ENCODE measurements around the gene SLC36A2. TPM values are rescaled to one million over a fixed set of nuclear protein-coding genes. Genes with fewer than 3 reads are reported as not detected.

SLC36A2 gene
- total RNA-seq, 2 donors from 2014 or later, result not detected

DNA sequence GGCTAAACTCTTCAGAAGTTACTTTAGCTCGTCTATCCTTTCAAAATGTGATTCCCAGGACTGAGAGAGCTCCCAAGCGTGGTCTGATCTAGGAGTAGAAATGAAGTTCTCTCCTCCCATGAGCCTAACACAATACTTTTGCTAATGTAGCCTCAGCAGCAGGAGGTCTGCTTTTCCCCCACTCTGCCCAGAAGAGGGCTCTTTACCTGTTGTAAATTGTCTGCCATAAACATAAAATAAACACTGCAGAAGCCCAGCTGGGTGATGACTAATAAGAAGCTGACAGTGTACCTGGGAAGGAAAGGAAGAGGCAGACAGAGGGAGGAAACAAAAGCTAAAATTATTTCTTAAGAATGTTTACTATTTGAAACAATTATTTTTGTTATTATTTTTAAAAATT is 59.2 kb downstream of the SLC36A2 start:
- ATAC-seq, result no peak
- no peaks in the 10 kb centered on the region for H3K4me1 Mint-ChIP-seq (ENCODE audit: low read depth in 2 of 2)

DNA sequence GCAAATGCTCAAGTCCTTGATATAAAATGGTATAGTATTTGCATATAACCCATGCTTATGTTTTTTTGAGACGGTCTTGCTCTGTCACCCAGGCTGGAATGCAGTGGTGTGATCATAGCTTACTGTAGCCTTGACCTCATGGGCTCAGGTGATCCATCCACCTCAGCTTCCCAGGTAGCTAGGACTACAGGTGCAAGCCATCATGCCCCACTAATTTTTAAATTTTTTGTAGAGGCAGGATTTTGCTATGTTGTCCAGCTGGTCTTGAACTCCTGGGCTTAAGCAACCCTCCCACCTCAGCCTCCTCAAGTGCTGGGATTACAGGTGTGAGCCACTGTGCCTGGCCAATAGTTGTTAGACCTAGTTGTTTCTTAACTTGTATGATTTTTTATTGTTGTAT is 61.1 kb downstream of the SLC36A2 start:
- peaks cover 10 to 18% of the 10 kb centered on the region in 2 donors for H3K27me3 Mint-ChIP-seq
- no peaks in the 10 kb centered on the region for H3K9me3 Mint-ChIP-seq
- no peaks in the 10 kb centered on the region for H3K36me3 Mint-ChIP-seq
- H3K27ac Mint-ChIP-seq, result no peak overlapping the region
- H3K4me1 Mint-ChIP-seq (ENCODE audit: low read depth in 2 of 2), result no peaks in the 10 kb centered on the region
- H3K4me3 Mint-ChIP-seq, result no peak overlapping the region
- no peak for ATAC-seq
- no peak for DNase-seq (ENCODE audit: low spot score)

More for the DNA sequence above, 59.2 kb downstream of the SLC36A2 start:
- Mint-ChIP-seq H3K36me3 (no peaks in the 10 kb centered on the region), H3K9me3 (no peaks in the 10 kb centered on the region), H3K27me3 (peaks cover 8 to 18% of the 10 kb centered on the region in 2 donors), H3K4me3 (no peak overlapping the region), H3K27ac (no peak overlapping the region)
- no peak for DNase-seq (ENCODE audit: low spot score)

DNA sequence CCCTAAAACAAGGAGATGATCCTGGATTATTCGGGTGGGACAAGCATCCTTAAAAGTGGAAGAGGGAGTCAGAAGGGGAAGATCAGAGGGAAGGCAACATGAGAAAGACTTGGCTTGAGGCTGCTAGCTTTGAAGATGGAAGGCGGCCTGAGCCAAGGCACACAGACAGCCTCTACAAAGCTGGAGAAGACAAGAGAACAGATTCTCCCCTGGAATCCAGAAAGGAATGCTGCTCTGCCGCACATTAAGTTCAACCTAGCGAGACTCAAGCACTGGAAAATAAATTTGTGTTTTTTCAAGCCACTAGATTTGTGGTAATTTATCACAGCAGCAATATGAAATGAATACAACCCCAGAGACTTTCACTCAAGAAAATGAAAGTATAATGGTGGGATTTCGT is 61.7 kb downstream of the SLC36A2 start:
- no peak overlapping the region for H3K27ac Mint-ChIP-seq
- no peak for ATAC-seq
- H3K27me3 Mint-ChIP-seq, result peaks cover 10 to 18% of the 10 kb centered on the region in 2 donors

DNA sequence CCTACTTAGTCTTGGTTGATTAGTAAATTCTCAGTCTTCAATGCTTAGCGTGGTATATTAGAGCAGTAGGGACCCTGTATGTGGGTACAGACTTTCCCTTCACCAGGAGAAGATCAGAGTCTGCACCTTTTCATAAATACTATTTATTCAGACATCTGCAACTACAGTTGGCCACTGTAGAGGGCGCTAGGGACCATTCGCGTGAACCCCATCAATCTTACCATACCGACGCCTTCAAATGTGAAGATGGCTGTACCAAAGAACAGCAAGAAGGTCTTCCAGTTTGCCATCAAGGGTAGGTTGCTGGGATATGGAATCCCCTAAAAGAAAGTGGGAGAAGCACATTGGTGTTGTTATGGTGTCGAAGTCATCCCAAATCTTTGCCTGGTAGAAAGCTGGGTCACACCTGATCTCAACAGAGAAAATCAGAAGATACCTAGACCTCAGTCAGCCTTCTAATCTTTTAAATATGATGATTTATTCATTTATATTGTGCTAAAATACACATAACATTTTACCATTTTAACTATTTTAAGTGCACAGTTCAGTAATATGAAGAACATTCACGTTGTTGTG is 62.9 kb downstream of the SLC36A2 start:
- Mint-ChIP-seq H3K27ac (no peak overlapping the region), H3K4me3 (no peak overlapping the region), H3K4me1 (ENCODE audit: low read depth in 2 of 2) (no peaks in the 10 kb centered on the region), H3K36me3 (no peaks in the 10 kb centered on the region), H3K27me3 (peaks cover 12 to 18% of the 10 kb centered on the region in 2 donors), H3K9me3 (no peaks in the 10 kb centered on the region)
- ATAC-seq (no peak), DNase-seq (ENCODE audit: low spot score) (no peak)

More for the DNA sequence above, 61.7 kb downstream of the SLC36A2 start:
- Mint-ChIP-seq H3K36me3 (no peaks in the 10 kb centered on the region), H3K4me1 (ENCODE audit: low read depth in 2 of 2) (no peaks in the 10 kb centered on the region), H3K4me3 (no peak overlapping the region), H3K9me3 (no peaks in the 10 kb centered on the region)
- no peak for DNase-seq (ENCODE audit: low spot score)

DNA sequence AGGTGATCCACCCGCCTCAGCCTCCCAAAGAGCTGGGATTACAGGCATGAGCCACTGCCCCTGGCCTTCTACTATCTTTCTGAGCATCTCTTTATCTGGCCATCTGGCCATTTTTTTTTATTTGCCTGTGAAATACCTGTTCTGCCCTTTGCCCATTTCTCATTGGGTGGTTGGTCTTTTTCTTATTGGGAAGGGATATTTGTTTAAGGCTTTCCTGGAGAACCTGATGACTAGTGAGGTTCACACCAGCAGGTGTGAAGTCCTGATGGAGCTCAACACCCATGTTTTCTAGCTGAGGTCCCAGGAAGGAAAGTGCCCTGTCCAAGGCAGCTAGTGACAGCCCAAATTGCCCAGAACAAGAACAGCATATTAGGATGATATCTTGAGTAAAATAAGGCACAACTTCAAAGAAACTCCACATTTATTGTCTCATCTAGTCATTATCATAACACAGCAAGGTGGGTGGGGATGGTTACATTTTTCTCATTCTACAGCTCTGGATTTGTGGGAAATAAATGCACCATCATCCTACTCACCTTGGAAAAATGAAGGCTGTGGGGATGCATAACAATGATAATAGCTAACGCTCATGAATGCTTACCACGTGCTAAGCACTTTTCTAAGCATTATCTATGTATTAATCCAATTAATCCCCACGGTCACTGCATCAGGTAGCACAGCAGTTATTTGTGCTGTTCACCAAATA is 64.1 kb downstream of the SLC36A2 start:
- Mint-ChIP-seq H3K27me3 (peaks cover 12 to 18% of the 10 kb centered on the region in 2 donors), H3K36me3 (no peaks in the 10 kb centered on the region), H3K27ac (no peak overlapping the region), H3K4me1 (ENCODE audit: low read depth in 2 of 2) (no peaks in the 10 kb centered on the region), H3K4me3 (no peak overlapping the region), H3K9me3 (no peaks in the 10 kb centered on the region)
- ATAC-seq (no peak), DNase-seq (ENCODE audit: low spot score) (no peak)

DNA sequence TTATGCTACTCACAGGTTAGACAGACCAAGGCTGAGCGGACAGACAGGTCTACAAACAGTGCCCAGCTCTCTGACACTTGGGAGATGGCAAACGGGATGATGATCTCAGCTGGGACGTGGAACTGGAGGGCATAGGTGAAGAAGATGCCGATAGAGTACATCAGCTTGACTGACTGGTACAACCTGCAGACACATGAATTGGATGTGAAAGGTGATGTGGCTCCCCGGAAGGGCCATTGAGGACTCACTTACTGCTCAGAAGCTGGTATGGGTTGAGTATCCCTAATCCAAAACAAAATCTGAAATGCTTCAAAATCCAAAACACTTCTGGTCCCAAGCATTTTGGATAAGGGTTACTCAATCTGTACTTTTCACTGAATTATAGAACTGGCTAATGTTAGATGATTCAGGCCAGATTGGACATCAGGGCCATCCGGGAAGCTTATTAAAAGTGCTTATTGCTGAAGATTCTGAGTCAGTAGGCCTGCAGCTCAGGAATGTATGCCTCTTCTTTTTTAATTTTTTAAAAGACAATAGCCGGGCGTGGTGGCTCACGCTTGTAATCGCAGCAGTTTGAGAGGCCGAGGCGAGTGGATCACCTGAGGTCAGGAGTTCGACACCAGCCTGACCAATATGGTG is 66.2 kb downstream of the SLC36A2 start:
- DNase-seq (ENCODE audit: low spot score), result no peak
- Mint-ChIP-seq H3K27ac (no peak overlapping the region), H3K4me3 (no peak overlapping the region), H3K9me3 (no peaks in the 10 kb centered on the region), H3K36me3 (no peaks in the 10 kb centered on the region), H3K4me1 (ENCODE audit: low read depth in 2 of 2) (no peaks in the 10 kb centered on the region), H3K27me3 (peaks cover 9 to 18% of the 10 kb centered on the region in 2 donors)
- no peak for ATAC-seq

DNA sequence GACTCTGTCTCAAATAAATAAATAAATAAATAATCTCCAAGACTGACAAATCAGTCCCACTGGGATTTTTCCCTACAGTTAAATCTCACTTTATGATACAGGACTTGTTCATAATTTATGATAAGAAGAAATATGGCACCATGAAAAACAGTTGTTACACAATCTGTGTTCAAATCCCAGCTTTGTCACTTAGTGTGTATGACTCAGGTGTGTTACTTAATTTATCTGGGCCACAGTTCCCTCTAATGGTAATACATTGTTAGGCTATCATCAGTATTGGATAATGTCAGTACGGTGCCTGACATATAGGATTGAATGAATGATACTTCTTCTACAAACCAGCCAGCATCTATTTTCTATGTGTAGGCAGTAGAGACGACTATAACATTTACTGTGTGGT is 66.9 kb downstream of the SLC36A2 start:
- DNase-seq (ENCODE audit: low spot score), result no peak
- Mint-ChIP-seq H3K27ac (no peak overlapping the region), H3K4me3 (no peak overlapping the region), H3K36me3 (no peaks in the 10 kb centered on the region), H3K27me3 (peaks cover 8 to 14% of the 10 kb centered on the region in 2 donors), H3K9me3 (no peaks in the 10 kb centered on the region), H3K4me1 (ENCODE audit: low read depth in 2 of 2) (no peaks in the 10 kb centered on the region)
- no peak for ATAC-seq

DNA sequence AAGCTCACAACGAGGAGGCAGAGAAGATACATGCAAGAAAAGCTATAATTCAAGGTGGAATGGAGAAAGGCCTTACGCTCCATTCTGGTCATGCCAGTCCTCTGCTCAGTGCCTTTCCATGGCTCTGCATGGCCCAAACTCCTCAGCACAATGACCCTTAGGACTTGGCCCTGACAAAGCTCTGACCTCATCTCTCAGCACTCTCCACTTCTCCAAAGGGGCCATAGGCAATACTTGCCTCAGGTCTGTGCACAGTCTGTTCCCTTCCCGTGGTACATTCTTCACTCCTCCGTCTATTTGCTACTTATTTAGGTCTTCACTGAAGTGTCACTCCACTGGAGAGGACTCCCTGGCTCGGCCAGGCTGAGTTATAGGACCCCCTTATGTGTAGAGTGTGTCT is 68.5 kb downstream of the SLC36A2 start:
- no peaks in the 10 kb centered on the region for H3K9me3 Mint-ChIP-seq

DNA sequence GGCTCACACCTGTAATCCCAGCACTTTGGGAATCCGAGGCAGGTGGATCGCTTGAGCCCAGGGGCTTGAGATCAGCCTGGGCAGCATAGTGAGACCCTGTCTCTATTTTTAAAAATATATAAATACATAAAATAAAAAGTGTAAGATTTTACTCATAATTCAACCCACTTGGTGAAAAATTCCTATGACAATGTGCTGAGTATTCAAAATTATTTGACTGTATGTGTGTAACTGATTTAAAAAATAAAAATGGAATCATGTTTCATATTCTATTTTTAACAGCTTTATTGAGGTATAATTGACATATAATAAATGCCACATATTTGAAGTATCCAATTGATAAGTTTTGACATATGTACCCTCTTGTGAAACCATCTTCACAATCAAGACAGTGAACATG is 71.6 kb downstream of the SLC36A2 start:
- ATAC-seq (no peak), DNase-seq (ENCODE audit: low spot score) (no peak)
- Mint-ChIP-seq H3K4me3 (no peak overlapping the region), H3K36me3 (no peaks in the 10 kb centered on the region), H3K4me1 (ENCODE audit: low read depth in 2 of 2) (no peaks in the 10 kb centered on the region), H3K9me3 (no peaks in the 10 kb centered on the region), H3K27ac (no peak overlapping the region), H3K27me3 (peaks cover 0 to 4% of the 10 kb centered on the region in 2 donors)

More for the DNA sequence above, 68.5 kb downstream of the SLC36A2 start:
- Mint-ChIP-seq H3K4me3 (no peak overlapping the region), H3K36me3 (no peaks in the 10 kb centered on the region), H3K4me1 (ENCODE audit: low read depth in 2 of 2) (no peaks in the 10 kb centered on the region), H3K27ac (no peak overlapping the region), H3K27me3 (peaks cover 0 to 6% of the 10 kb centered on the region in 2 donors)
- ATAC-seq (no peak), DNase-seq (ENCODE audit: low spot score) (no peak)

DNA sequence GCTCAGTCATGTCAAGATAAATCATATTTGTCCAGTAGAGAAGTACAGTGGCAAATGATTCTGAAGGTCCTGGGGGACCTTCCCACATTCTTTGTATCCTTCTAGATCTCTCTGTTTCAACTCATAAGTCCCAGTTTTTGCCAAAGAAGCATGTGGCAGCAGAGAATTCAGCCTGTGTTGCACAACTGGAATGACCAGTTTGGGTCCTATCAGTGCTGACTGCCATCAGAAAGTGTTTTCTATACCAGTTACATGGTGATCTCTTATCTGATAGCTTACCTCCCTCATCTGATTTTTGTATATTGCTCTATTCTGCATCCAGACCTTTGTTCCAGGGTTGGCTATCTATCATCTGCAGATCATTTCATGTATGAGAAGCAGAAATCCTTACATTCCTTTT is 72.7 kb downstream of the SLC36A2 start:
- H3K27me3 Mint-ChIP-seq, result peaks cover 0 to 2% of the 10 kb centered on the region in 2 donors
- ATAC-seq (no peak), DNase-seq (ENCODE audit: low spot score) (no peak)
- no peaks in the 10 kb centered on the region for H3K36me3 Mint-ChIP-seq
- no peak overlapping the region for H3K27ac Mint-ChIP-seq
- no peaks in the 10 kb centered on the region for H3K9me3 Mint-ChIP-seq
- no peak overlapping the region for H3K4me3 Mint-ChIP-seq
- no peaks in the 10 kb centered on the region for H3K4me1 Mint-ChIP-seq (ENCODE audit: low read depth in 2 of 2)

DNA sequence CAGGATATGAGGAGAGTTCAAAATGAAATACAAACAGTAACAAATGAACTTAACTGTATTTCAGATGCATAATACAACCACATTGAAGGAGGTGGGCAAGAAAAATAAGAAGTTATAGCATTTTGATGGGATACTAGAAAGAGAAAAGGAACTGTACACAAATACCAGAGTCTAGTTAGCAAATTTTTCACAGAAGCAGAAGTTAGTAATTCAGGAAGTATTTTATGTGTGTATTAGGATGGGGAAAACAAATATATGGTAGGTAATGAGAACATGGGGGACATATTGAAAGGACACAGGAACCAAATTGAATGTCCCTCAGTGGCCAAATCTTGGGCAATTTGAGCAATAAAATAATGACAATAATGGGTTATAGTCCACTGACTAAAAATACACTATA is 76.0 kb downstream of the SLC36A2 start:
- no peak overlapping the region for H3K27ac Mint-ChIP-seq
- ATAC-seq (no peak), DNase-seq (ENCODE audit: low spot score) (no peak)
- no peak overlapping the region for H3K4me3 Mint-ChIP-seq
- no peaks in the 10 kb centered on the region for H3K36me3 Mint-ChIP-seq
- H3K4me1 Mint-ChIP-seq (ENCODE audit: low read depth in 2 of 2), result no peaks in the 10 kb centered on the region
- H3K27me3 Mint-ChIP-seq, result no peaks in the 10 kb centered on the region
- no peaks in the 10 kb centered on the region for H3K9me3 Mint-ChIP-seq

DNA sequence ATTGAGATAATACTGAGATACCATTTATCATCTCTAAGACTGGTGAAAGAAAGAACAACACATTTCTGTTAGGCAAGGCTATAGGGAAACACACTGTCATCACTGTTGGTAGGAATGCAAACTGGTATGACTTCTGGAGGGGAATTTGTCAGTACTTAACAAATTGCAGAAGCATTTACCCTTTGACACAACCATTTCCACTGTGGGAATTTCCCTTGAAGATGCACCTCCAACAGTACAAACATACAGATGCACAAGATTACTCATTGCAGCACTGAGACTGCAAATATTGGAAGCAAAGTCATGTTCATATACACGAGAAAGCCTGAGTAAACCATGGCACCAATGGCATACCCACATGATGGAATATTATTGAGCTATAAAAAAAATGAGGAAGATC is 76.8 kb downstream of the SLC36A2 start:
- no peaks in the 10 kb centered on the region for H3K9me3 Mint-ChIP-seq
- H3K27ac Mint-ChIP-seq, result no peak overlapping the region
- peak; percentile 77 to 91 for ATAC-seq
- no peaks in the 10 kb centered on the region for H3K4me1 Mint-ChIP-seq (ENCODE audit: low read depth in 2 of 2)
- DNase-seq (ENCODE audit: low spot score), result no peak
- H3K36me3 Mint-ChIP-seq, result no peaks in the 10 kb centered on the region
- no peak overlapping the region for H3K4me3 Mint-ChIP-seq
- H3K27me3 Mint-ChIP-seq, result no peaks in the 10 kb centered on the region

DNA sequence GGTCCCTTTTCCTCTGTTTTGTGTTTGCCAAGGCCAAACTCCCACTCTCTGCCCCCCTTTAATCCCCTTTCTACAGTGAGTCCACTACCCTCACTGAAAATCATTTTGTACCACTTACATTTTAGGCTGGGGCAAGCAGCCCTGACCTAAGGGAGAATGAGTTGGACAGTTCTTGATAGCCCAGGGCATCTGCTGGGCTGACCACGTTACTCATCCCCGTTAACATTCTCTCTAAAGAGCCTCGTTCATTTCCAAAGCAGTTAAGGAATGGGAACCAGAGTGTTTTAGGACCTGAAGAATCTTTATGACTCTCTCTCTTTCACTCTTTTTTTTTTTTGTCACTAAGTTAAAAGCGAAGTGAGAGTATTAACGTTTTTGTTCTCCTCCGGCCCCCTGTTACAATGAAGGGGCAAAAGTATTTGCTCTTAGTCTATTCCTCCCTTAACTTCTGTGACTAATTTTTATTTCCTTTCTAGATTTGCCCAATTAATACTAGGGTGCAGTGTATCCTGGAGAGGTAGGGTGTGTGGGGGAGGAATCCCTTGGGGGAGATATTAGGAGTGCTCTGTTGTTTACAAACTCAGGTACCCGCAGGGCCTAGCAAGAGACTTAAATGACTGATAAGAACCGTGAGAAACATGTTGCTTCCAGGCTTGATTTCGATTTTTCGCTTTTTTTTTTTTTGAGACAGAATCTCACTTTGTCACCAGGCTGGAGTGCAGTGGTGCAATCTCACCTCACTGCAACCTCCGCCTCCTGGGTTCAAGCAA is 79.7 kb downstream of the SLC36A2 start:
- Mint-ChIP-seq H3K4me1 (ENCODE audit: low read depth in 2 of 2) (peaks cover 5 to 9% of the 10 kb centered on the region in 2 donors), H3K36me3 (no peaks in the 10 kb centered on the region), H3K27me3 (no peaks in the 10 kb centered on the region), H3K27ac (no peak overlapping the region), H3K4me3 (no peak overlapping the region), H3K9me3 (no peaks in the 10 kb centered on the region)
- no peak for DNase-seq (ENCODE audit: low spot score)
- no peak for ATAC-seq

Data from natural killer cell treated with Interleukin-12 subunit alpha and Interleukin-12 subunit beta and Interleukin-15 and Interleukin-18, amount 100 ng/mL, for 72 hours (primary cell).